Measurements from ENCODE around the gene TAC3.
A peak's percentile ranks its signal among the peaks of the same experiment; 100 is the strongest.

TAC3 gene

GRCh38 chr12:57005980-57006808 lies 10.1 kb downstream of the TAC3 start, which contains the start of gene ZBTB39:
TSS of gene ZBTB39 (minus strand) at chr12:57006546. CDS start at chr12:57004917, 1,629 bp downstream.
- TF ChIP-seq CTCF (IDR thresholded peaks at IDR 0.05; ENCODE audit: low read depth, low read length) = peak; percentile 27
- peak within 1 kb of the TSS; percentile 80 to 88 for H3K4me3 ChIP-seq (replicated peaks in 1 of 2; ENCODE audit: low read depth in 2 of 2, low read length in 2 of 2)
- DNase-seq (ENCODE audit: low read depth in 2 of 2) = peak; percentile 36 to 69

GRCh38 chr12:57004651-57005050 lies 11.7 kb downstream of the TAC3 start:
- no peak for TF ChIP-seq CTCF (IDR thresholded peaks at IDR 0.05; ENCODE audit: low read depth, low read length)
- no peak overlapping the region for H3K4me3 ChIP-seq (replicated peaks in 1 of 2; ENCODE audit: low read depth in 2 of 2, low read length in 2 of 2)
- DNase-seq (ENCODE audit: low read depth in 2 of 2) = no peak

- no peak for TF ChIP-seq CTCF (IDR thresholded peaks at IDR 0.05; ENCODE audit: low read depth, low read length)
- DNase-seq (ENCODE audit: low read depth in 2 of 2) = no peak
- no peak overlapping the region for H3K4me3 ChIP-seq (replicated peaks in 1 of 2; ENCODE audit: low read depth in 2 of 2, low read length in 2 of 2)
Observed at GRCh38 chr12:57003395-57003794, 12.9 kb downstream of the TAC3 start.

GRCh38 chr12:57001448-57001906 lies 14.9 kb downstream of the TAC3 start:
- peak; percentile 71 for DNase-seq (ENCODE audit: low read depth in 2 of 2)
- H3K4me3 ChIP-seq (replicated peaks in 1 of 2; ENCODE audit: low read depth in 2 of 2, low read length in 2 of 2) = no peak overlapping the region

GRCh38 chr12:57000393-57000792 lies 15.9 kb downstream of the TAC3 start:
- no peak for TF ChIP-seq CTCF (IDR thresholded peaks at IDR 0.05; ENCODE audit: low read depth, low read length)
- H3K4me3 ChIP-seq (replicated peaks in 1 of 2; ENCODE audit: low read depth in 2 of 2, low read length in 2 of 2) = no peak overlapping the region
- no peak for DNase-seq (ENCODE audit: low read depth in 2 of 2)

More at GRCh38 chr12:57001448-57001906, 14.9 kb downstream of the TAC3 start:
- peak; percentile 77 for TF ChIP-seq CTCF (IDR thresholded peaks at IDR 0.05; ENCODE audit: low read depth, low read length)

GRCh38 chr12:56999456-56999855 lies 16.9 kb downstream of the TAC3 start:
- DNase-seq (ENCODE audit: low read depth in 2 of 2) = no peak
- no peak overlapping the region for H3K4me3 ChIP-seq (replicated peaks in 1 of 2; ENCODE audit: low read depth in 2 of 2, low read length in 2 of 2)
- TF ChIP-seq CTCF (IDR thresholded peaks at IDR 0.05; ENCODE audit: low read depth, low read length) = no peak

All from cardiac fibroblast (primary cell).